Brain pericyte (primary cell): Measurements from ENCODE around the gene KIF5A.
A peak's percentile ranks its signal among the peaks of the same experiment; 100 is the strongest.
"Not testable (repeated sequence)": the region's sequence is repeated elsewhere in the genome, so short reads cannot be mapped to it uniquely, and the experiment has no call there.

Experiments used
- DNase-seq: peaks from one replicate; pipeline ENCODE4 v3.0.0-alpha.2; 2012; ENCODE audit warnings: low read depth, low spot score

KIF5A gene

GRCh38 chr12:57554897-57555296 lies 5.1 kb downstream of the KIF5A start:
- no peak for DNase-seq

DNA sequence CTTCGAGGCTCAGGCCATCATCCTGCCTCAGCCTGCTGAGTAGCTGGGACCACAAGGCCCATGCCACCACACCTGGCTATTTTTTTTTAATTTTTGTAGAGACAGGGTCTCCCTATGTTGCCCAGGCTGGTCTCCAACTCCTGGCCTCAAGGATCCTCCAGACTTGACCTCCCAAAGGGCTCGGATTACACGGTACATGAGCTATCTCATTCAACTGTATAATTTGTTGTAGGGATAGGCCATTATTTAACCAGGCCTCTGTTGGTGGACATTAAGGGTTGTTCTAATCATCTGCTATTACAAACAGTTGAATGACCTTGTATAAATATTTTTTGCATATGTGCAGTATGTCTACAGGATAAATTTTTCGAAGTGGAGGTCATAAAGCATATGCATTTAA lies 9.0 kb downstream of the KIF5A start:
- no peak for DNase-seq

DNA sequence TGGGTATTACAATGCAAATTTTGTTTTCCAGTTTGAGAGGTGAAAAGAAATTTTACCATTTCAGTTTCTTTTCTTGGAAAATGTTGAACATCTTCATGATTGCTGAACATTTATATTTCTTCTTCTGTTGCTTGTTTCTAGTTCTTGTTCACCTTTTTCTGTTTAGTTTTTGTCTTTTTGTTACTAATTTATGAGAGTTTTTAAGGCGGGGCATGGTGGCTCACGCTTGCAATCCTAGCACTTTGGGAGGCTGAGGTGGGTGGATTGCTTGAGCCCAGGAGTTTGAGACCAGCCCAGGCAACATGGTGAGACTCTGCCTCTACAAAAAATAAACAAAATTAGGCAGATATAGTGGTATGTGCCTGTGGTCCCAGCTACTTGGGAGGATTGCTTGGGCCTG lies 10.7 kb downstream of the KIF5A start:
- no peak for DNase-seq

- DNase-seq, result not testable (repeated sequence)
These were observed 11.3 kb downstream of the KIF5A start for GRCh38 chr12:57561117-57561516.

DNA sequence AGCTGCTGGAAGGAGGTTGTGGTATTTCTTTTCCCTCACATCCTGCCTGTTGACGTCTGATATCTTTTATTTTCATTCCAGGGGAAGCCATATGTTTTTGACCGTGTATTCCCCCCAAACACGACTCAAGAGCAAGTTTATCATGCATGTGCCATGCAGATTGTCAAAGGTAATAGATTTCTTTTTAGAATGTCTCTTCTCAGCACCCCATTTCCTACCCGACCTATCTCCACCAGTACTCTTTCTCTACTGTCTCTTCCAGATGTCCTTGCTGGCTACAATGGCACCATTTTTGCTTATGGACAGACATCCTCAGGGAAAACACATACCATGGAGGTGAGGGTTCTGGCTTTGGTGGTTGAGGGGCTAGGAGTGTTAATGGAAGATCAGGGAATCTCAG lies 13.5 kb downstream of the KIF5A start:
- DNase-seq, result no peak

- no peak for DNase-seq
These were observed 14.4 kb downstream of the KIF5A start for GRCh38 chr12:57564178-57564740.

DNA sequence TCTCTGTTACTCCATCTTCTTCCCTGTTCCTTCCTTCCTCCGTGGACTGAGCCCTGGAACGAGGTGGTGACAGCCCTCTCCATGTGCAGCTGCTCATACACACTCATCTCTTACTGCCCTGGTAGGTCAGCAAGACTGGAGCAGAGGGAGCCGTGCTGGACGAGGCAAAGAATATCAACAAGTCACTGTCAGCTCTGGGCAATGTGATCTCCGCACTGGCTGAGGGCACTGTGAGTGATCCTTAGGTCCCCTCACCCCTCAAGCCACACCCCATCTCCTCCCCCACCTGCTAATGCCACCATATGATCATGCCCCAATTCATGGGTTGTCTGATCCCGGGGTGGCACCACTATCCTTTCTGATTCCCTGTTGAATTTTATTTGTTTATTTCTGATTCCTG lies 19.0 kb downstream of the KIF5A start:
- no peak for DNase-seq

DNA sequence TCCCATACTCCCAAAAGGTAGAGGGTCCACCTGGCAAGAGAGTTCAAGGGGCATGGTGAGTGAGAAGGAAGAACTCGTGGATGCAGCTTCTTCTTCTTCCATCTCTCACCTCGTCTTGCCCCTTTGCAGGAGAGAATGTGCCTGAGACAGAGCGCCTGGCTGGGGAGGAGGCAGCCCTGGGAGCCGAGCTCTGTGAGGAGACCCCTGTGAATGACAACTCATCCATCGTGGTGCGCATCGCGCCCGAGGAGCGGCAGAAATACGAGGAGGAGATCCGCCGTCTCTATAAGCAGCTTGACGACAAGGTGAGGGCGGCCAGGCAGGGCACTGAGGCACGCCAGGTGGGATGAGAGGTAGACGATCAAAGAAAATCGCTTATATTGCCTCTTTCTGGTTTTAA lies 20.0 kb downstream of the KIF5A start:
- DNase-seq, result no peak

DNA sequence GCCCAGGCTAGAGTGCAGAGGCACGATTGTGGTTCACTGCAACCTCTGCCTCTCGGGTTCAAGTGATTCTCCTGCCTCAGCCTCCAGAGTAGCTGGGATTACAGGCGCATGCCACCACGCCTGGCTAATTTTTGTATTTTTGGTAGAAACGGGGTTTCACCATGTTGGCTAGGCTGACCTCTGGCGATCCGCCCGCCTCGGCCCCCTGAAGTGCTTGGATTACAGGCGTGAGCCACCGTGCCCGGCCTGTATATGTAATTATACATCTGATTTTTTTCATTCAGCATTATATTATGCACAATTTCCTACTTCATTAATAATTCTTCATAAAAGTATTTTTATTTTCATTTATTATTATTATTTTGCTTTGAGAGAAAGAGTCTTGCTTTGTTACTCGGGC lies 20.6 kb downstream of the KIF5A start:
- DNase-seq, result not testable (repeated sequence)

DNA sequence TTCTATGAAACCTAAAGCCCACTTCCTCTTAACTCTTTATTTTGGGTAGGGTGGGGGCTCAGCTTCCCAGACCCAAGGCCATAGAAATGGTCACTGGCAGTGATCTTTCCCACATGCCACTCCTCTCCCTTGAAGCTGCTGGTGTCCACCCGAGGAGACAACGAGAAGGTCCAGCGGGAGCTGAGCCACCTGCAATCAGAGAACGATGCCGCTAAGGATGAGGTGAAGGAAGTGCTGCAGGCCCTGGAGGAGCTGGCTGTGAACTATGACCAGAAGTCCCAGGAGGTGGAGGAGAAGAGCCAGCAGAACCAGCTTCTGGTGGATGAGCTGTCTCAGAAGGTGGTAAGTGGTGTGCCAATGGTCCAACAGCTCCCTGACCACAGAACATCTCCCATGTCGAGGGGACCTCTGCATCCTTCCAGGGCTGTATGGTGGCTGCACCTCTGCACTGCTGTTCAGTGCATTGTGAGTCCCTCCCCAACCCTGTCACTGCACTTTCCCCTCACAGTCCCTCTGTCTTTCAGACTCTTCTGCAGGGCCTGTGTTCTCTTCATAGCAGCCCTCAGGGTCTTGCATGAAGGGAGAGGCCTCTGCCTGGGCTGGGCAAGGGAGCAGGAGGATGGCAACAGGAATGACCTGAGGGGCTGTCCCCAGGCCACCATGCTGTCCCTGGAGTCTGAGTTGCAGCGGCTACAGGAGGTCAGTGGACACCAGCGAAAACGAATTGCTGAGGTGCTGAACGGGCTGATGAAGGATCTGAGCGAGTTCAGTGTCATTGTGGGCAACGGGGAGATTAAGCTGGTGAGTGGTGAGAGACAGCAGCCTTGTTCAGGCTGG lies 22.3 kb downstream of the KIF5A start:
- no peak for DNase-seq

DNA sequence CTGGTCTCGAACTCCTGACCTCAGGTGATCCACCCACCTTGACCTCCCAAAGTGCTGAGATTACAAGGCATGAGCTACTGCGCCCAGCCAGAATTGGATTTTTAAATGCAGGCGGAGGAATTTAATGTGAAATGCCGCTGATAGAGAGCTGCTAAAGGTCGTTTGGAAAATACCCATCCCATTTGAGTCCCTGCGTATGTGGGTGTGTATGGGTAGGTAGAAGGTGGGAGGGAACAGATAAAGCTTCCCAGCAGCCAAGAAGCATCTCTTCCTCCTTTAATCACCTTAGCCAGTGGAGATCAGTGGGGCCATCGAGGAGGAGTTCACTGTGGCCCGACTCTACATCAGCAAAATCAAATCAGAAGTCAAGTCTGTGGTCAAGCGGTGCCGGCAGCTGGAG lies 25.0 kb downstream of the KIF5A start:
- no peak for DNase-seq

GRCh38 chr12:57575771-57576612 lies 26.1 kb downstream of the KIF5A start:
- DNase-seq, result no peak

DNA sequence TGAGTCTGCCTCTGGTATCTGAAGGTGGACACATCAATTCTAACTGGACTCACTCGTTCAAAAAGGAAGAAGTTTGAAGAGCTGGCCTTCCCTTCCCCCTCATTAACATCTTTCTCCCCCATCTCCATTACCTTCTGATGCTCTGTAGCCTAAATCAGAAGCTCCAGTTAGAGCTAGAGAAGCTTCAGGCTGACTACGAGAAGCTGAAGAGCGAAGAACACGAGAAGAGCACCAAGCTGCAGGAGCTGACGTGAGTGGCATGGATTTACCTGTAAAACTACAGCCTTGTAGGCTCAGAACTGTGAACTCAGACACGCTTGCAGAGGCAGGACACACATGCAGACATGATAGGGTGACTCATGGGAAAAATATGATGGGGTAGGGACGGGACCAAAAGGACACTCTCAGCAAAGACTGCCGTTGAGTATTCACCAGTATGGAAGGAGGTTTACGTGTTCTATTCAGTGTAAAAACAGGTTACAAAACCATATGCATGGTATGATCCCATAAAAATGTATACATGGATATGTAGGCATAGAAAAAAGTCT lies 26.8 kb downstream of the KIF5A start:
- DNase-seq, result no peak

DNA sequence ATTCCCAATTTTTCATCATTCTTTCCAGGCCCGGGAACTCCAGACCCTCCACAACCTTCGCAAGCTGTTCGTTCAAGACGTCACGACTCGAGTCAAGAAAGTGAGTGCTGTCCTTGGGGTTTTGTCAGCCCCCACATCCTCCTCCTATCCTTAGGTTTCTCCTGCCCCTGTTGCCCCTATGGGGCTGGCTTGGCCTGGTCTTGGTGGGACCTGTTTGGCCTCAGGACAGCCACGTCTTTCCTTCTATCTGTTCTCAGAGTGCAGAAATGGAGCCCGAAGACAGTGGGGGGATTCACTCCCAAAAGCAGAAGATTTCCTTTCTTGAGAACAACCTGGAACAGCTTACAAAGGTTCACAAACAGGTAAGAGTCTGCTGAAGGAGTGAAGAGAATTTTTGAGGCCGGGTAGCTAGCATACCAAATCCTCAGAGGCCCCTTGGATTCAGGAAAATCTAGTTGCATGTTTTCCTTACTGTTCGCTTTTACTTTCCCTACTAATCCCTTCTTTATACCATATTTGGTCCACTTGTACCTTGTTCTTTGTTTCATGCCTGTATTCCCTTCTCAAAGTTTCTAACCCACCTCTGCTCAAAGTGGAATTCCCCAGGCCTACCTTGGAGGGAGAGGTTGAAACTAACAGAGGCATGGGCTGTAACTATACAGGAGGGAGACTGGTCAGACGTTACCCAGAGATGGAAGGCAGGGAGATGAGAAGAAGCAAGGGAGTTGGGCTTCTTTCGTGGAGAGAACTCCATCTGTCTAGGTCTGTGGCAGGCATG lies 28.3 kb downstream of the KIF5A start:
- DNase-seq, result no peak

DNA sequence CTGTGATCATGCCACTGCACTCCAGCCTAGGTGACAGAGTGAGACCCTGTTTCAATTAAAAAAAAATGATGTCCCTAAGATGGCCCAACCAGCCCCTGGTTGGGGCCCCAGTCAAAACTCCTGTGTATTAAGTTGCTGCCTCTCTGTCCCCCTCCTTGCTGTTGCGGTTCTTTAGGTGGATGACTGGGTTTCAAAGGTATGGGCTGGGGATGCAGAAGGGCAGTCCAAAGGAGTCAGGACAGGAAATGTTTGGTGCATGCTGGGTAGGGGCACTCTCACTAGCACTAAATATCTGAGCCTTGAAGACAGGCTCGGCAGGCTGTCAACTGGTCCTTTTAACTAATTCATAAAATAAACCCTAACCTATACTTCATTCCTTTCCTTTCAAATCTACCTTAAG lies 29.2 kb downstream of the KIF5A start:
- DNase-seq, result no peak

DNA sequence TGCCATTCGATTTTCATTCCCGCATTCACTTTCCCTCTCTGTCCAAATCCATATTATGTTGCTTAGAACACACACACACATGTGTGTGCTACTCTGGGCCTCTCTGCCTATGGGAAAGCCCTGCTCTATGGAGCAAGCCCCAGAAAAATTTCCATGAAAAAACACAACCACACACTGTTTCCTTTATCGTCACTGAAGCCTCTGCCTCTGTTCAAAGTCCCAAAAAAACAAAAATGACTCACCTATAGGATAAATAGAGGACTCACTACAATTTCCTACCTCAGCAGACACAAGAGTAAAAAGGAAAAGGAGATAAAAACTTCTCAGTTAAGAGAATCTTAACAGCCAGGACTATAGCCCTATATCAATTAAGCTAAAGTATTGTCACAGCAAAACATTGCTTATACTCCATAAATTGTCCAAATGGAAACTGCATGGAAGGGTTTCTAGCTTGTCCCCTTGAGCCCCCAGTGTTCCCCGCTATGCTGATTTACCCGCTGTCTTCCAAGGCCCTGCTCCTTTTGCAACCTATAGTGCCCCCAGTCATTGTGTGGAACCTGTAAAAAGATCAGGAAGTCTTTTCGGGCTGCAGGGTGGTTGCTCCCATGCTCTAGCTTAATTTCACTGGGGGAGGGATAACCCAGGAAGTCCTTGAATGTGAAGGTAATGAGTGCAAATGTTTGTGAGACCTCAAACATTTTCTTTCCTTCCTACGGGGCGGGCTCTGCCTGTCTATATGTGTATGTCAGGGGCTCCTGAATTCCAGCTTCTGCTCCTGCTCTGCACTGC lies 30.0 kb downstream of the KIF5A start:
- DNase-seq, result no peak

DNA sequence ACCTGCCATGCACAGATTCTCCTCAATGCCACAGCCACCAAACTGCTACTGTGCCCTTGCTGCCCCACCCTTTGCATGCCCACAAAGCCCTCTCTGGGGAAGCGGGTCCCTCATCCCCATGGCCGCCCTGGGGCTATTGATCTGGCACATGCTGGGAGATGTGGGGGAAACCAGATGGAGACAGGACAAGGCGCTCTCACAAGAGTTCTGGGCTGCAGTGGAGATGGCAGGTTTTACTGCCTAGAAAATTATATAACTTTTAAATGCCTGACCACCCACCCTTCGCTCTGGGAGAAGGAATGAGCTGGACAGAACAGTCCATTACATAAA lies 30.6 kb downstream of the KIF5A start:
- no peak for DNase-seq

GRCh38 chr12:57581802-57582201 lies 32.0 kb downstream of the KIF5A start:
- DNase-seq, result no peak

DNA sequence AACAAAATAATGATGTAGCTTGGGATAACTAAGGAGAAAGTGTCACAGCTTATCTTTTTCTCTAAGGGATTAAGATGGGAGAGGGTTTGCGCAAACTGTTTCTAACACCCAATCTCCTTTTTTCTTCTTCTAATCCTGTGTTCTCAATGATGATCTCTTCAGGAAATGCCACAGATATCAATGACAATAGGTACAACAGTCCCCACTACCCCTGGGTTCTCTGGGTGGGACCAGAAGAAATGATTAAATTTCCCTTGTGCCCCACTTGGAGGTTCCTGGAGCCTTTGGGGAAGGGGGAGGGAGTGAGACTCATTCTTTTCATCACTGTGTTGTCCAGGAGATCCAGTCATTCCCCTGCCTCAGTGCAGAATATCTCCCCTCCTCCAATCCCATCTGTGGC lies 32.6 kb downstream of the KIF5A start:
- DNase-seq, result no peak

- peak; percentile 18 for DNase-seq
These were observed 33.4 kb downstream of the KIF5A start for GRCh38 chr12:57583008-57583831.
